ENCODE measurements around the gene KCNMA1.

Gene KCNMA1

DNA sequence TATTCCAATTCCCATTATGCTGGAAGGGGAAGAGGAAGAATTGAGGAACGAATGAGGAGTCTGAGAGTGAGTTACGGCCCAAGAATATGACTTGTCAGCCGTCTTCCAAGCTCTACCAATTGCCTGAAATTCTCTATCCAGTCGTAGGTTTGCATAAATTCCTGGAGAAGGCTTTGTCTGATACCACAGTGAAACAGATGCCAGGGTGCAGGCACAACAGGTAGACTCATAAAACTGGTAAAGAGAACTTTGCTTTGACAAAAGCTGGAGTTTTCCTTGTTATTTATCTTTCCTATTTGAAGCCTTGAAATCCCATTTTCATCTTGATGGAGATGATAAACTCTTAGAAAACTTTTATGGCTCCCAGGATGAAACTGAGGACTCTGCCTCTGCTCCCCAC, 251.2 kb downstream of the KCNMA1 start:
- DNase-seq, result no peak

DNA sequence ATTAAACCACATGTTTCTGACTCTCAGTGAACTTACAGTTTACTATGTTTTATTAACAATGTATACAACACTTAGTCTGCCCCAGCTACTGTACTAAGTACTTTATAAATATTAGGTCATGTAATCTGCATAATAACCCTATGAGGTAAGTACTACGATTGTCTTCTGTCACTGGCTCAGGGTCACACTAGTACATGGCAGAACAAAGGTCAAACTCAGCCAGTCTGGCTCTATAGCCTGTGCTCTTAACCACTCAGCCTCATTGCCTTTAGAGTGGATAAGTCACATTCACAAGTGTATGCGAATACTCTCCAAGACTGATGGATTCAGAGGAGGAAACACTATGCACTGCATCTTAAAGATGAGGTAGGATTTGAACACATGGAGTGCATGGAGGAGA, 252.3 kb downstream of the KCNMA1 start:
- no peak for DNase-seq

DNA sequence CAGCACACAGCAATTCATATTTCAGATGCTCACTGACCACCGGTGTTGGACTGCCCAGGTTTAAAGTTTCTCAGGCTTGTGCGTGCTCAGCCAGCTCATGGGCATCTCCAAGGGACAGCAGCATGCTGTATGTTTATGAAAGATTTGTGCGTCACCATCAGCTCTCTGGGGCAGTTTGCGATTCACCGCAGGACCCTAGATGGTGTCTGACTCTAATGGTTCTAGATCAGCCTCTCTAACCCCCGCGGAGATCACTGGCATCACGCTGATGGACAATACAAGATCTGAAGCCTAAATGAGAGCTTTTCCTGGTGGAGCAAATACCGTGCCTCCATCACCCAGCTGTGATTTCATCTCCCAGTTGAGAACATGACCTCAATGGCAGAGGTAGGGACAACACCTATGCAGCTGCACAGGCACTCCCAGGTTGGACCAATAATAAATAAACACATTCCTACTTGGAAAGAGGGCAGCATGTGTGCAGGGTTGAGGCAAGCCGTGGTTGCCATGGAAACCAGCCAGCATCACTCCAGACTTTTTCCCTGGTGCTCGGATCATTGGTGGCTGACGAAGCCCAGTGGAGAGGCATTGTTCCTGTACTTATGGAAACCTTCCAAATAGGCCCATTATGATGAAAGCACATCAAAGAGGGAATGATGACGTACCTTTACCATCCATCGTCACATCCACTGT, 253.6 kb downstream of the KCNMA1 start:
- no peak for DNase-seq

- DNase-seq, result no peak
Measured at GRCh38 chr10:77381750-77382149, 255.9 kb downstream of the KCNMA1 start.

DNA sequence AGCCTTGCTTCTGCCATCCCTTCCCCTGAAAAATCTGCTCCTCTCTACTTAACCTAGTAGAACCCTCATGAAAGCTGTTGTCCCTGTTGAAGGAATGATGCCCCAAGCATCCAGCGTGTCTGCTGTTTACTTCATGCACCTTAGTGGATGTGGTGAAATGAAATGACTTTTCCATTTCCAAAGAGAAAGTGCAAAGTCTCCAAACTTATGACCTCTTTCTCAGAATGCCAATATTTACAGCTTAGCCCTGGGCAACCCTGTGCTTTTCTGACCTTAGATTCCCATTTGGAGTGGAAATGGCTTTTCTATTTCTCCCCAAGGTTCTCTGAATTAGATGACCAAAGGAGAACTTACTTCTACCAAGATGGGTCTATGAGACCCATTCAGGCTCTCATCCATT, 256.9 kb downstream of the KCNMA1 start:
- no peak for DNase-seq

DNA sequence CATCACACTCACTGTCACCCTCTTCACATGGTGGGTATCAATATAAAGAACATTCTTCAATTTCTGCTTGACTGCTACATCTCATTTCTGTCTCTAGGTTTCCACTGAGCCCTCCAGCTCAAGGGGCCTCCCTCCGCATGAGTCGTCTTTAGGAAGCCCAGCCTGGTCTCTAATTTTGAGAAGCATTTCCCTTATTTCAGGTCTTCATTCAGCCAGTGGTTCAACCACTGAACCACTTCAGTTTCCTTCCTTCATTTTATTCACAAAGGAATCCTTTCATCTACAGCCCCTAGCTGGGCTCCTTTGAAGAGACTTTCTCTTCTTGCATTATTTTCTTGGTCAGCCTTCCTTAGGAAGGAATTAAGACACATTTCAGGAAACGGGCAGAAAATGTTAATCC, 257.4 kb downstream of the KCNMA1 start:
- DNase-seq, result no peak

DNA sequence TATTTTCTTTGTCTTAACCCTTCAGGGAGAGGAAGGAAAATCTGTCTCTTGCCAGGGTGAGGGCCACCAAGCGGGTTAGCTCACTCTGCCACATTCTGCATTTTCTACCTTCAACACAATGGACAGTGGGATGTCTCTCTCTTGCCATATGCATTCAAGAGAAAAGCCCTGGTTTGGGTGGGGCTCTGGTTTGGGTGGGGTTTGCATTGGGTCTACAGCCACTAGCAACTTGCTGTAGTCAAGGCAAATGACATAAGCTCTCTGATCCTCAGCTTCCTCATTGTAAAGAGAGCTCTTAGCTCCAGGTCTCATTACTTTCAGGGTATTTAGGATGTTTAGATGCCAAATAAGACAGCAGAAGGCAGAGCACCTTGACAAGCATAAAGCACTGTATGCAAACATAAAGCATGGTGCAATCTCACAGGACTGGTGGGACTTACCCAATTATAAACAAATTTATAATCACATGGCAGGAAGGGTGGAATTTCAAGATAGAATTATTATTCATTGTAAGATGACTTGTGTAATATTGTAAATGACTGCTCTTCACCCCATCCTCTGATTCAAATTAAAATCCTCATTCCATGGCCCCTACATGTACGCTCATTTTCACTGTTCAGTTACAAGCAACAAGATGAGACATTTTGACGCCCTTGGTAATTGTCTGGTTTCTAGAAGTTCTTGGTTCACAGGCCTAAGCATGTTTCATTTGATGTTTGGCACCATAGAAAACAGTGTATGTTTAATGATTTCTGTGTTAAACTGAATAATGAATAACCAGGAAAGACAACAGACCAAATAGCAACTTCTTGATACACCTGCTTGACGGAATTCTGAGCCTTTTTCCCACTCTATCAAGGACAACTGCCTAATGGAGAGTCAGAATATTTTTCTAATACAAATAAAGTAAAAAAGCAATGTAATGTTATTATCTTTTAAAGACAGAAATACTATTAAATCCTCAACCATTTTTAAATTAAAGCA, 258.9 kb downstream of the KCNMA1 start:
- no peak for DNase-seq

DNA sequence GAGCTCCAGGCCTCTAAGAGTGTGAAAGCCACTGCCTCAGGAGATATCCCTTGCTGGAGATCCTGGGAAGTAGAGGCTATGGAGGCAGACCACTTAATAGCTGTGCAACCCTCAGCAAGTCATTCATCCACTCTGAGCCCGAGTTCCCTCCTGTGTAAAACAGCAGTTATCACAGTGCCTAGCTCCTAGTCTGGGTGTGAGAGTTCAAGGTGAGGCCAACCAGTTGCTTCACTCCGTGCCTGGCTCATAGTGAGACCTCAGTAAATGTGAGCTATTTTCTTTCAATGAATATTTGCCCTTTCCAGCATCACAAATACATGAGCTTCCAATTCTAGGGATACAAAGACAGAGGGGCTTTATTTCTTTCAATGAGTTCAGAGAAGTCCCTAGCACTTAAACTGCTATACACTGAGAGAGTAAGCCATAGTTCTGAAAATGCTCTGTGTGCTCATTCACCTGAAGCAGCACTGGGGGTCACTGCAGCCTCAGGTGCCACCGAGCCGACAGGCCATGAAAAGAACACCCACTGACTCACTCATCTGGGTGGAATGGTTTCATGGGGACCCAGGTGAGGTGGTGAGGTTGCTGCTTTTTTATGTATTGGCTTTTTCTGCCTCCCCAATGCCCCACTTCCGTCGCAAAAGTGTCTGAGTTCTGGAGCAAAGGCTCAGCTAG, 259.8 kb downstream of the KCNMA1 start:
- DNase-seq, result no peak

DNA sequence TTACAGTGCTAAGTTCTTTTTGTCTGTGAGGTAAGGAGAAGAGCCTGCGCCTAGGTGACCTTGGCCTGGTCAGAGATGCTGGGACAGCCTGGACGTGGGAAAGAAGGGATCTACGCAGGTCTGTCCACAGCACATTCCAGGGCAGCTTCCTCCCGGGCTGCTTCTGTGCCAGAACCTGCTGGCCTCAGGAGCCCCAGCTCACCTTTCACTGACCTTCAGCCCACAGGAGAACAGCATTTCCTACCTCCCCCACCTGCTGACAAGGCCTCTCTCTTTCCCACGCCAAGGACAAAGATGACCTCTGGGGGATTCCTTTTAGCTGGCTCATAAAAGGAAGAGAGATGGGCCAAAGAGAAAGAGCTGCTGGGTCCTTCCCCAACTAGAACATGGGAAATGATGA, 260.6 kb downstream of the KCNMA1 start:
- no peak for DNase-seq

DNA sequence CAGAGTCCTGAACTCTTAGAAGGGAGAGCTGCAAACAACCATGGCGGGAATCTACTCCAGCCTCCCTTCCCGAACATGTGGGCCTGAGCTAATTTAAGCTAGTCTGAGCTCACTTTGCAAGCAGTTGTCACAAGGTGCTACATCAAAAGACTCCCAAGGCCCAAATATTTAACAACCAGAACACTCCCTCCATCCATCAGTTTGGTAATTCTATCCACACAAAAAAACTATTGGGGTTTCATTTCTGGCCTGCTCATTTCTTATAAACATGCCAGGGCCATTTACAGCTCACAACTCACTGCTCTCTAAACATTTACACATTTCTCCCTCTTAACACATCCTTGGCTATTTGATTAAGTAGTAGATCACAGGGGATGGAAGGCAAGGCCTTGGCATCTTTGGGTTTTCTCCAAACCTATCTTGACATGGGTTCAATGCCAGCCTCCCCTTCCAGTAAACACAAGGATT, 263.4 kb downstream of the KCNMA1 start:
- no peak for DNase-seq

- DNase-seq, result no peak
Measured at GRCh38 chr10:77371848-77372799, 265.5 kb downstream of the KCNMA1 start.

DNA sequence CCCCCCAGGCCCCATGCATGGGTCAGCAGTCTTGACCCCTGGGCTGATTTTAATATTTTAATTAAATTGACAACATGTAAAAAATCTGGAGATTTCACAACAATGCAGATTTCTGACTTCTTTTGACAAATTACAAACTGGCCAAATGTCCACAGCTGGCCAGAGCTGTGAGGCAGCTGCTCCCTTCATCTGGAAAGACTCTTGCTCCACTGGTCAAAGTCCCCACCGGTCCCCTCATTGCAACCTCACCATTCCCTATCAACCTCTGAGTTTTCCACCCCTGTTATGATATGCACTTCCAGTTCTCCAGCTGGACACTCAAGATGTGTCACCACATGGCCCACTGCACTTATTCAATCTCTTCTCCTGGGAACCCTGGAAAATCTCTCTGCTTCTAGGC, 266.2 kb downstream of the KCNMA1 start:
- DNase-seq, result no peak

DNA sequence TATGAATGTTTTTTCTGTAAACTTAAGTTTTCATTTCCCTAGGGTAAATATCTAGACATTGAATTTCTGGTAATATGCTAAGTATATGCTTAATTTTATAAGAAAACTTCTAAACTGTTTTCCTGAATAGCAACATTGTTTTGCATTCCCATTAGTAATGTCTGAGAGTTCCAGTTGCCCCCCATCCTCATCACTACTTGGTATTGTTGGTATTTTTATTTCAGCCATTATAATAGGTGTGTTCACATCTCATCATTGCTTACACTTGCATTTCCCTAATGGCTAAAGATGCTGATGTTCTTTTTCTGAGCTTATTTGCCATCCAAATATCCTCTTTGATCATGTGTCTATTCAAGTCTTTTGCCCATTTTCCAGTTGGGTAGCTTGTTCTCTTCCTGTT, 269.6 kb downstream of the KCNMA1 start:
- DNase-seq, result no peak

- no peak for DNase-seq
Measured at GRCh38 chr10:77363210-77363609, 274.4 kb downstream of the KCNMA1 start.

GRCh38 chr10:77361831-77362230, 275.8 kb downstream of the KCNMA1 start:
- DNase-seq, result no peak

DNA sequence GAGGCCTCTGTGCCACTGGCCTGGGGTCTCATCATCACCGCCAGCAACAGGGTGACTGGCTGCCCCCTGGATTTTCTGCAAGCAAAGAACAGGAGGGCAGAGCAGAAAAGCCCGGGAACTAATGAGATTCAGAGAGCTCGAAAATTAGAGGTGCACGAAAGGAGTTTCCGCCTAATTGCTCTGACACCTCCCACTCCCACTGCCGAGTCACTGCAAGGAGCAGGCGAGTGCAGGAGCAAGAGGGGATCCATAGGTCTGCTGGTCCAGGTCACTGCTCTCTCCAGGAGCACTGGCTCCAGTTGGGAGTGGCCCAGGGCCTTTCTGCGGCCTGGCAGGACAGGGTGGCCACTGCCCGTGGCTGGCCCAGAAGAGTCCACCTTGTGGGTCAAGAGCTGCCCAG, 276.2 kb downstream of the KCNMA1 start:
- no peak for DNase-seq

- DNase-seq, result no peak
Measured at GRCh38 chr10:77360835-77361234, 276.8 kb downstream of the KCNMA1 start.

- DNase-seq, result no peak
Measured at GRCh38 chr10:77359950-77360520, 277.6 kb downstream of the KCNMA1 start.

DNA sequence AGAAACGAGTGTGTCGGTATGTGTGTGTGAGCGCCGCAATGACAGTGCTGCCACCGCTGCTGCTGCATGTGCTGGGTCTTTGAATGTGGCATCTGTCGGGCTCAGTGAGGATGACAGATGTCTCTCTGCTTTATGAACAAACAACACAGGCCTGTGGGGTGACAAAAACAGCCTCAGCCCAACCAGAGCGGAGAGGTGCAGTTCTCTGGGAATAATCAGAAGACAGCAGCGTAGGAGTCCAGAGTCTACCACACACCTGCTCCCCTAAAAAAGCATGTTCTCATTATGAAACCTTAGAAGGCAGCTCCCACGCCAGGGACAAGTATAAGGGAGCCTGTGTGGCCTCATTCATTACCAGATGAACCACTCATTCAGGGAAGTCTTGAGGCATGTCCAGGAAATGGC, 278.3 kb downstream of the KCNMA1 start:
- DNase-seq, result no peak

DNA sequence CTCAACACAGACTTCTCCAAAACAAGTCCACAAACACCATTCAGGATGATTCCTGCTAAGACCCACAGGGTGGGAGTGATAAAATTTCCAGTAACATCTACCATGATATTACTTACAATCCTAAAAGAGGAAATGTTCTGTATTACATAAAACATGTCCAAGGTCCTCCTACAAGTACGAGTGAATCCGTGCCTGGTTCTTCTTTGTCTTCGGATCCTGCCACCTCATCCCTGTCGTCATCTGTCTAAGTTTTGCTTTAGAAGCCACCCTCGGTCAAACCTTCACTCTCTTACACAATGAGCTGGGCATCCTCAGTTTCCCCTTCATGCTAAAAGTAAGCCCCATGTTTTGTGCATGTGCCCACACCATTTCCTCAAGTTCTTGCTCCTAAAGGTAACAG, 279.0 kb downstream of the KCNMA1 start:
- no peak for DNase-seq

DNA sequence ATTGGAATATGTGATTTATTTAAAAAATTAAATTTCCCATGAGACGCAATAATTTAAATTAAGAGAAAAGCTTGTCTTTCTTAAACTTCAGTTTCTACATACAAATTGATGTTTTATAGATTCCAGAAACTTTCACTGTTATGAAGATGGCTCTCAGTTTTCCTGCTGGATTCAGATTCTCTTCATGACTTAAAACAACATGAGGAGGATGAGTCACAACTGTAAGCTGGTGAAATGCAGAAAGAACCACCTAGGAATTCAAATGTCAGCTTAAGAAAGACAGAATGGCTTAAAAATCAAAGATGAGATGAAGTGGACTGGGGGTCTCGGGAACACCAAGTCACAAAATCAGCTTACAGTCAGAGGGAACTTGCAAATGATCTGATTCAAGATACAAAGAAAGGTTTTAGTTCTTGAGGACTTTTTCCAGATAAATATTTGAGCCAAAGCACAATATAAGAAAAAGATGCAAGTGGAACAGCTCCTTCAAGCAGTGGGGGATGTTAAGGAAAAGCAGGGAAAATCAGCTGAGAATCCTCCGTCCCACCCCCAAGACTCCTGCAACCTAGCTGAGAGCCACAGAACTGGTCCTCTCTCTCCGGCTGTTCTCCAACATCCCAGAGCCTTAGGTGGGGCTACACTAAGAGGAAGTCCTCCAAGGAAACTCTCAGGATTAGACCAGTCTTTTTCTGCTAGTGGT, 279.8 kb downstream of the KCNMA1 start:
- DNase-seq, result no peak
